Subcutaneous adipose tissue (tissue), 4 donors: Measurements from ENCODE around the gene SYCP2. TPM values are rescaled to one million over a fixed set of nuclear protein-coding genes. Genes with fewer than 3 reads are reported as not detected.

ENCODE experiments used
- CTCF ChIP-seq: fragments of 450-650 bp; IDR thresholded peaks from one replicate; pipeline ENCODE4 v1.5.1; 2016; ENCODE audit warnings: low read depth, mild to moderate bottlenecking, control low read depth, antibody characterized with exemption, moderate library complexity
- total RNA-seq, 4 donors: library from RNA; depleted of rRNA; stranded (reverse); fragments of >200 nt; gene quantifications; one replicate each; pipeline ENCODE4 v1.1.0, GENCODE V29; 2016

SYCP2 gene
- total RNA-seq, 4 donors from 2014 or later, result 3.1 to 7.8 (median 3.8) TPM

GRCh38 chr20:59850018-59850641 lies 83.3 kb downstream of the SYCP2 start:
- TF ChIP-seq CTCF, result no peak

GRCh38 chr20:59848182-59848581 lies 85.3 kb downstream of the SYCP2 start:
- no peak for TF ChIP-seq CTCF

GRCh38 chr20:59845472-59845871 lies 88.0 kb downstream of the SYCP2 start:
- no peak for TF ChIP-seq CTCF

GRCh38 chr20:59839400-59839799 lies 94.0 kb downstream of the SYCP2 start:
- TF ChIP-seq CTCF, result no peak

- TF ChIP-seq CTCF, result no peak
Observed at GRCh38 chr20:59837623-59838394, 95.6 kb downstream of the SYCP2 start.

- no peak for TF ChIP-seq CTCF
Observed at GRCh38 chr20:59836767-59837166, 96.7 kb downstream of the SYCP2 start.
